Fibroblast of lung (primary cell): Measurements from ENCODE around the gene TSTD2.

Source experiments
- EZH2 ChIP-seq: IDR thresholded peaks from 2 replicates; pipeline ENCODE4 v1.5.1; 2012; ENCODE audit warnings: low read length, control low read depth, mild to moderate bottlenecking; ENCODE audit errors: missing control alignments
- TF ChIP-seq, protein P1 (sequence below), 2 donors: IDR thresholded peaks in 1 of 2; conservative IDR thresholded peaks in 1 of 2; 1 replicate in 1 of 2; 2 replicates in 1 of 2; pipeline ENCODE4 v1.5.1; 2011 to 2012; ENCODE audit warnings: low read length in 2 of 2, control low read depth in 1 of 2, inconsistent platforms in 1 of 2, low read depth in 1 of 2, mild to moderate bottlenecking in 1 of 2

DNA sequence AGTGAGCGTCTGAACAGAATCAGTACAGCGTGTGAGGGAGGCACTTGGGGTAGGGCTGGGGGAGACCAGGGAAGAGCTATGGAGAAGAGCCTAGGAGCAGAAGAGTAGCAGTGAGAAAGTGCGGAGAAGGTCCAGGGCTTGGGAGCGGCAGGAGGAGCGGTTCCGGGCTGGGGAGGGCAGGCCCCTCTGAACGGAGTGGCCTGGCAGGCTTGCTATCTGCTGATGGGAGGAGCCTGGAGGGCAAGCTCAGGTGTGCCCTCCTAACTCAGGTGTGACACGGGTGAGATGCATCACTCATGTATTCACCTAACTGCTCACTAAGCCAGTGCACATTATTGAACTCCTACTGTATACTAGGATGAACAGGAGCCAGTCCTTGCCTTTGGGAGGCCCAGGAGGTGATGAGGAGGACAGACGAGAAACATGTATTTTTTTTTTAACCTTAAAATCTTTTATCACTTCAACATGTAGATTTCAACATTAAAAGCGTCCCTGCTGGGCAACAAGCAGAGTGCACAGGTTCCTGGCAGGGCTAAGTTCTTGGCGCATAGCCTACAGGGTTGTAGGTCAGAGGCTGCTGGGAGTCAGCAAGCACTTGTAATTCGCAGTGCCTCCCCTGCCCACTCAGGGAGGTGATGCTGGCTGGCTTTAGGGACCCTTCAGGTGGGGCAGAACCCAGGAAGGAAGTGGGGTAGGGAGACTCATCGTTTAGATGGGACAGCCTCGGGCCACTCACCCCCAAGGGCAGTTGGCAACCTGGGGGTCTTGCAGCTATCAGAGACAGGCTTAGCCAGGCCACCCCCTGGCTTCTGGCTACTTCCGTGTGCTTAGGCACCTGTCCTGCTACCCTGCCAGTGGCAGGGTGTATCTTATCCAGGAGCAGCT lies 76.2 kb downstream of the TSTD2 start:
- TF ChIP-seq, protein P1, sequence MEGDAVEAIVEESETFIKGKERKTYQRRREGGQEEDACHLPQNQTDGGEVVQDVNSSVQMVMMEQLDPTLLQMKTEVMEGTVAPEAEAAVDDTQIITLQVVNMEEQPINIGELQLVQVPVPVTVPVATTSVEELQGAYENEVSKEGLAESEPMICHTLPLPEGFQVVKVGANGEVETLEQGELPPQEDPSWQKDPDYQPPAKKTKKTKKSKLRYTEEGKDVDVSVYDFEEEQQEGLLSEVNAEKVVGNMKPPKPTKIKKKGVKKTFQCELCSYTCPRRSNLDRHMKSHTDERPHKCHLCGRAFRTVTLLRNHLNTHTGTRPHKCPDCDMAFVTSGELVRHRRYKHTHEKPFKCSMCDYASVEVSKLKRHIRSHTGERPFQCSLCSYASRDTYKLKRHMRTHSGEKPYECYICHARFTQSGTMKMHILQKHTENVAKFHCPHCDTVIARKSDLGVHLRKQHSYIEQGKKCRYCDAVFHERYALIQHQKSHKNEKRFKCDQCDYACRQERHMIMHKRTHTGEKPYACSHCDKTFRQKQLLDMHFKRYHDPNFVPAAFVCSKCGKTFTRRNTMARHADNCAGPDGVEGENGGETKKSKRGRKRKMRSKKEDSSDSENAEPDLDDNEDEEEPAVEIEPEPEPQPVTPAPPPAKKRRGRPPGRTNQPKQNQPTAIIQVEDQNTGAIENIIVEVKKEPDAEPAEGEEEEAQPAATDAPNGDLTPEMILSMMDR (conservative IDR thresholded peaks at IDR 0.05 in 1 of 2, IDR thresholded peaks at IDR 0.05 in 1 of 2; ENCODE audit: low read depth in 1 of 2, low read length in 2 of 2), result no peak
- TF ChIP-seq EZH2, result no peak
